H1 (cell line): ENCODE data around the gene GSTM3. TPM values are rescaled to one million over a fixed set of nuclear protein-coding genes. Genes with fewer than 3 reads are reported as not detected.

Source experiments
- ASH2L ChIP-seq: fragments of 200-600, 300-600 bp; sonication (generic); IDR thresholded peaks from one replicate; pipeline ENCODE4 v1.7.1; 2017; ENCODE audit warnings: low read length
- ATF3 ChIP-seq: IDR thresholded peaks from 2 replicates; pipeline ENCODE4 v1.6.1; 2011; ENCODE audit warnings: low read depth, mild to moderate bottlenecking, low read length; ENCODE audit not compliant: insufficient read depth
- BCL11A ChIP-seq, 2 experiments: IDR thresholded peaks; one replicate each; pipeline ENCODE4 v1.6.1; 2011; ENCODE audit warnings: low read depth in 2 of 2, low read length in 2 of 2, mild to moderate bottlenecking in 2 of 2
- CREB1 ChIP-seq: IDR thresholded peaks from 2 replicates; pipeline ENCODE4 v1.6.1; 2012; ENCODE audit warnings: inconsistent platforms
- POU5F1 ChIP-seq: IDR thresholded peaks from 2 replicates; pipeline ENCODE4 v1.6.1; 2011; ENCODE audit warnings: low read depth, mild to moderate bottlenecking, low read length, moderate library complexity
- polyA plus RNA-seq, 7 experiments: library from polyadenylated mRNA; depleted of rRNA in 3 of 7; stranded (reverse) in 5 of 7; unstranded in 2 of 7; fragments of >200 nt in 5 of 7; fragments of 200-250 nt in 2 of 7; gene quantifications; 1 replicate in 5 of 7; 2 replicates in 1 of 7; 4 replicates in 1 of 7; pipeline versions ENCODE4 v1.2.1 to v1.2.3, GENCODE V29; 2011 to 2013; ENCODE audit warnings: missing spikeins in 2 of 7, mixed read lengths in 2 of 7
- total RNA-seq: library from RNA; stranded (reverse); fragmentation: NEBNext Ultra II Directional; extraction: Animal tissue kit (Norgen Biotek cat#: 25700); gene quantifications from 2 replicates; pipeline ENCODE4 v1.2.1, GENCODE V29; 2021

GSTM3 gene
- total and polyA plus RNA-seq, 2 of the 8 experiments (the other 6 are each of a cell fraction or from before 2014, with no cell fraction given) = 2.2 to 5.1 TPM

GRCh38 chr1:109782927-109783326 lies 42.1 kb upstream of the GSTM3 start (continued):
- no peak for TF ChIP-seq ASH2L
- no peak for TF ChIP-seq ATF3
- no peak for TF ChIP-seq CREB1
- no peak for TF ChIP-seq POU5F1
- no peak for TF ChIP-seq BCL11A (IDR thresholded peaks at IDR 0.05; ENCODE audit: low read depth in 2 of 2, low read length in 2 of 2)
